G401.6 (cell line): ENCODE results near the gene KLK3.

Experiments used
- FAIRE-seq: peaks from 2 replicates; lab custom pipeline; 2012; peaks lifted over from hg19 to GRCh38; lab: Jason Lieb, UNC

Gene KLK3

DNA sequence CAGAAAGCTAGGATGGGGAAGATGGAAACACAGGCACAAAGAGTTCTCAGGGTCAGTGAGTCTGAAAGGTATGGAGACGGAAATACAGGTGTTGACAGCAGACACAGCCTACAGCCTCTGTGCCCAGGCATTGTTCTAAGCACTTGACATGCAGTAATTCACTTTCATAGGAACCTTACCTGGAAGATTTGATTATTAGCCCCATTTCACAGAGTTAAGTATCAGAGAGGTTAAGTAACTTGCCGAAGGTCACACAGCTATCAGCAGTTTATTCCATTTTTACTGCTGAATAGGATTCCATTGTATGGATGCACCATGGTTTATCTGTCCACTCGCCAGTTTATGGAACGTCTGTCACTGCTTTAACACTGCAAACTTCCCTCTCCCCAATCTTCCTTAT lies 43.3 kb downstream of the KLK3 start:
- no peak for FAIRE-seq

DNA sequence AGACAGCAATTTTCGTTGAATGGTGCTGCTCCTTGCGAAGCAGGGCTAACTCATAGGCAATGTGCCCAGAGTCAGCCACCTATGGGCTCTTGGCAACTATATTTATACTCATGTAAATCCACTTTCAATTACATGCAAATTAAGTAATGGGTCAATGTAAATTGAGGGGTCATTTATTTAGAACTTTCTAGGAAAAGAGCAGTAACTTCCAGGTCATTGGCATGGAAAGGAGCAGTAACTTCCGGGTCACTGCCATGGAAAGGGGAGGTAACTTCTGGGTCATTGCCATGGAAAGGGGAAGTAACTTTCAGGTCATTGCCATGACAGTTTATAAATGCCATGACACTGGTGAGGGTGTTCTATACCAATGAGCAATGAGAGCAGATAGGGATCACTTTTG lies 44.9 kb downstream of the KLK3 start:
- FAIRE-seq: no peak

DNA sequence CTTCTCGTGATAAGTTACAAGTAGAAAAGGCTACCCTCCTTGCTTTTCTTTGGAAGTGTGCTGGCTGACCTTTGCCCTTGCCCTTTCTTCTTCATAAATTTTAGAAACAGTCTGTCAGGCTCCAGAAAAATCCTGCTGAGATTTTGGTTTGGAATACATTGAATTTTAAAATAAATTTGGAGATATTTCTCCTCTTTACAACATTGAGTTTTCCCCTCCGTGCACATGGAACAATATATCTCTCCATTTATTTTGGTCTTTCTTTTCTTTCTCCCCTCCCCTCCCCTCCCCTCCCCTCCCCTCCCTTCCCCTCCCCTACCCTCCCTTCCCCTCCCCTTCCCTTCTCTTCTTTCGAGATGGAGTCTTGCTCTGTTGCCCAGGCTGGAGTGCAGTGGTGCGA lies 47.9 kb downstream of the KLK3 start:
- FAIRE-seq: no peak

DNA sequence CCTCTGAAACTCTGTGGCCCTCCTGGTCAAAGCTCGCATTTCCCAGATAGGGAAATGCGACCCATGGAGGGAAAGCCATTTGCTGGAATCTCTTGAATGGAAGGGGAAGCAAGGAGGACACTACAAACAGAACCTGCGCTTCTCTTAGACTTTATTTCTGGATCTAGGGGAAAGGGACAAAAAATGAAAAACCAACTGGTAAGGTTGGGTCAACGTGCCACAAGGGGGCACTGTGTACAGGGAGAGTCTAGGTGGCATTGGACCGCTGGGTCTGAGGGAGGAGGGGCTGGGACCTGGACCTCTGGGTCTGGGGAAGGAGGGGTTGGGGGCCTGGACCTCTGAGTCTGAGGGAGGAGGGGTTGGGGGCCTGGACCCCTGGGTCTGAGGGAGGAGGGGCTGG lies 51.5 kb downstream of the KLK3 start:
- no peak for FAIRE-seq

DNA sequence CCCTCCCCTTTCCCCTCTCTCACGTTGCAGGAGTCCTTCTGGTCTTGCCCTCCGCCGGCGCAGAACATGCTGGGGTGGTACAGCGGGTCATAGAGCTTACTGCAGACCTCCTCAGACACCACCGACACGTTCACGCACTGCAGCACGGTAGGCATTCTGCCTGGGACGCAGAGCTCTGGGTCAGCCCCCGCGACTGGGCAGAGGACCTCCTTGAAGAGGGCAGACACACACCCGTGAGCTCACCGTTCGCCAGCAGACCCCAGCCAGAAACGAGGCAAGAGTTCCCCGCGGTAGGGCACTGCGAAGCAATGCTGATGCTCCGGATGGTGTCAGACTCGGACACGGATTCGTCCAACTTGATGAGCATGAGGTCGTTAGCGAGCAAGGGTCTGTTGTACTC lies 53.6 kb downstream of the KLK3 start:
- FAIRE-seq: no peak

DNA sequence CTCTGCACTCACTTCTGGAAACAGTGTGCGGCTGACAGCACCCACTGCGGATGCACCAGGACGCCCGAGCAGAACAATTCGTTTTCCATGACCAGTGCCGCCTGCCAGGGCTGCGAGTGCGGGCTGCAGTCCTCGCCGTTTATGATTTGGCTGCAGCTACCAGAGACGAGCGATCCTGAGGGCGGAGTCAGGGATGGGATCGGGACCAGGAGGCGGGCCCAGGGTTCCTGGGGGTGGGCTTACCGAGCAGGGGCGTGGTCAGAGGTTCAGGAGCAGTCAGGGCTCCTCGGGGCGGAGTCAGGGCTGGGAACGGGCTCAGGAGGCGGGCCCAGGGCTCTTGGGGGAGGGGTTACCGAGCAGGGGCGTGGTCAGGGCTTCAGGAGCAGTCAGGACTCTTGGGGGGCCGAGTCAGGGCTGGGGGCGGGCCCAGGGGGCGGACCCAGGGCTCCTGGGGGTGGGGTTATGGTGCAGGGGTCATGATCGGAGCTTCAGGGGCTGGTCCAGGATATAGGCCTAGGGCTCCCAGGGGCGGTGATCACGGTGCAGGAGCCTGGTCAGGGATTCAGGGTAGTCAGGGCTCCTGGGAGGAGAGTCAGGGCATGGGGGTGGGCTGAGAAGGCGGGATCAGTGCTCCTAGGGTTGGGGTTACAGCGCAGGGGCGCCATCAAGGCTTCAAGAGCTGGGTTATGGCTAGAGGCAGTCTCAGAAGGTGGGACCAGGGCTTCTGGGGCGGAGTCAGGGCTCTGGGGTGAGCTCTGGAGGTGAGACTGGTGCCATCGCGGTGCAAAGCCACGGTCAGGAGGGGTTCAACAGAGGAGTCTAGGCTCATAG lies 54.7 kb downstream of the KLK3 start:
- FAIRE-seq: no peak
